HepG2 (cell line): Measurements from ENCODE around the gene SLC25A45. TPM values are rescaled to one million over a fixed set of nuclear protein-coding genes. Genes with fewer than 3 reads are reported as not detected.
A peak's percentile ranks its signal among the peaks of the same experiment; 100 is the strongest.

Experiments used
- HBP1 ChIP-seq: IDR thresholded peaks from 2 replicates; pipeline ENCODE4 v1.6.1; 2016; ENCODE audit warnings: low read depth, control low read depth
- HNRNPLL ChIP-seq: fragments of 200-400 bp; formaldehyde crosslinking; IDR thresholded peaks from 2 replicates; pipeline ENCODE4 v1.6.1; 2017; ENCODE audit warnings: mild to moderate bottlenecking, low read depth, low read length; ENCODE audit not compliant: poor library complexity, severe bottlenecking
- NAIF1 ChIP-seq: sonication (generic); formaldehyde crosslinking; IDR thresholded peaks from 2 replicates; pipeline ENCODE4 v1.5.0; 2020; ENCODE audit warnings: mild to moderate bottlenecking, missing genetic modification reagents, borderline replicate concordance
- POGK ChIP-seq: sonication (generic); formaldehyde crosslinking; conservative IDR thresholded peaks from 2 replicates; pipeline ENCODE4 v1.8.0; 2022; ENCODE audit warnings: mild to moderate bottlenecking, moderate library complexity, missing genetic modification reagents
- POGZ ChIP-seq: sonication (generic); formaldehyde crosslinking; IDR thresholded peaks from 2 replicates; pipeline ENCODE4 v1.4.0; 2020; ENCODE audit warnings: mild to moderate bottlenecking, missing genetic modification reagents
- STAT6 ChIP-seq: sonication (generic); formaldehyde crosslinking; IDR thresholded peaks from 2 replicates; pipeline ENCODE4 v1.4.0; 2020; ENCODE audit warnings: missing genetic modification reagents, mild to moderate bottlenecking, borderline replicate concordance
- ZBTB46 ChIP-seq: sonication (generic); formaldehyde crosslinking; IDR thresholded peaks from 2 replicates; pipeline ENCODE4 v1.4.0; 2020; ENCODE audit warnings: mild to moderate bottlenecking, missing genetic modification reagents, borderline replicate concordance
- ZNF547 ChIP-seq: sonication (generic); formaldehyde crosslinking; IDR thresholded peaks from 2 replicates; pipeline ENCODE4 v1.5.1; 2020; ENCODE audit warnings: mild to moderate bottlenecking, missing genetic modification reagents
- ZNF563 ChIP-seq: sonication (generic); formaldehyde crosslinking; IDR thresholded peaks from 2 replicates; pipeline ENCODE4 v1.8.0; 2022; ENCODE audit warnings: mild to moderate bottlenecking, moderate library complexity, missing genetic modification reagents
- ZNF598 ChIP-seq: sonication (generic); formaldehyde crosslinking; IDR thresholded peaks from 2 replicates; pipeline ENCODE4 v1.5.1; 2020; ENCODE audit warnings: mild to moderate bottlenecking, missing genetic modification reagents, borderline replicate concordance
- ZNF609 ChIP-seq: sonication (generic); formaldehyde crosslinking; IDR thresholded peaks from 2 replicates; pipeline ENCODE4 v1.4.0; 2020; ENCODE audit warnings: mild to moderate bottlenecking, missing genetic modification reagents, borderline replicate concordance
- ZNF629 ChIP-seq: sonication (generic); formaldehyde crosslinking; conservative IDR thresholded peaks from 2 replicates; pipeline ENCODE4 v1.5.0; 2020; ENCODE audit warnings: missing genetic modification reagents
- ZNF652 ChIP-seq: IDR thresholded peaks from 2 replicates; pipeline ENCODE4 v1.6.1; 2016; ENCODE audit warnings: low read depth, borderline replicate concordance
- ZNF670 ChIP-seq: sonication (generic); formaldehyde crosslinking; IDR thresholded peaks from 2 replicates; pipeline ENCODE4 v1.8.0; 2022; ENCODE audit warnings: mild to moderate bottlenecking, missing genetic modification reagents, borderline replicate concordance
- polyA plus RNA-seq, 8 experiments: library from polyadenylated mRNA; depleted of rRNA in 3 of 8; stranded (reverse) in 7 of 8; unstranded in 1 of 8; fragments of >200 nt; fragmentation: Illumina TruSeq in 4 of 8; extraction: Trizol in 4 of 8; gene quantifications; 2 replicates each; pipeline versions ENCODE4 v1.2.1 to v1.2.3, GENCODE V29; 2011 to 2016; ENCODE audit warnings: low read depth in 4 of 8, missing spikeins in 1 of 8, mixed read lengths in 1 of 8; ENCODE audit not compliant: insufficient read depth in 1 of 8
- total RNA-seq, 5 experiments: library from RNA; depleted of rRNA; stranded (reverse); fragments of >200 nt; fragmentation: Illumina TruSeq; extraction: Trizol; gene quantifications; 2 replicates each; pipeline ENCODE4 v1.2.3, GENCODE V29; 2016; ENCODE audit warnings: low read depth in 1 of 5

The SLC25A45 gene
- total and polyA plus RNA-seq, 2 of the 13 experiments (the other 11 are each of a cell fraction or from before 2014, with no cell fraction given): 1.2 to 3.4 TPM

- TF ChIP-seq ZNF670 (CRISPR knock-in tag) (no peak), ZBTB46 (CRISPR knock-in tag) (no peak), ZNF547 (CRISPR knock-in tag) (no peak), ZNF609 (CRISPR knock-in tag) (0 out of 2 replicates have a peak, but pooled peaks have one; percentile 31), ZNF598 (no peak), STAT6 (CRISPR knock-in tag) (no peak), ZNF629 (CRISPR knock-in tag) (no peak; the same call in 1 of the 2 replicates), ZNF563 (no peak; the same call in 1 of the 2 replicates), POGZ (CRISPR knock-in tag) (no peak), ZNF652 (CRISPR knock-in tag) (no peak), HBP1 (CRISPR knock-in tag) (no peak), NAIF1 (CRISPR knock-in tag) (0 out of 2 replicates have a peak, but pooled peaks have one; percentile 1), POGK (peak; percentile 3; the same call in 1 of the 2 replicates), HNRNPLL (no peak)
Measured at GRCh38 chr11:65420979-65421793, 38.7 kb upstream of the SLC25A45 start (continued).
